GM18909 (cell line): ENCODE results near the gene SYT10.
"Not testable (repeated sequence)": the region's sequence is repeated elsewhere in the genome, so short reads cannot be mapped to it uniquely, and the experiment has no call there.

Experiments used
- ATAC-seq: cut with Tn5 transposase; IDR thresholded peaks from one replicate; pipeline ENCODE4 v1.9.1; 2021; ENCODE audit warnings: mild to moderate bottlenecking; ENCODE audit not compliant: unreplicated experiment, poor library complexity

Gene SYT10

GRCh38 chr12:33370318-33370717 is 69.3 kb downstream of the SYT10 start:
- no peak for ATAC-seq

- ATAC-seq: no peak
Measured at GRCh38 chr12:33357181-33357580, 82.4 kb downstream of the SYT10 start.

DNA sequence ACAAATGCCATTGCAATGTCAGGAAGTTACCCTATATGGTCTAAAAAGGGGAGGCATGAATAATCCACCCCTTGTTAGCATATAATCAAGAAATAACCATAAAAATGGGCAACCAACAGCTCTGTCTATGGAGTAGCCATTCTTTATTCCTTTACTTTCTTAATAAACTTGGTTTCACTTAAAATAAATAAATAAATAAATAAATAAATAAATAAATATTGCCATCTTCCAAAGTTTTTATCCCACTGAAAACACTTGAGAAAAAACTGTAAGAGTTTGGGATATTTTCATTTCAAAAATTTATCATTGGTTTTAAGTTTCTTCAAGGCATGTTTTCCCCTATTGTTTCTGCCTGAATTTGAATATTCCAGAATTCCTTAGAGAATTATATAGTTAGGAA is 89.8 kb downstream of the SYT10 start:
- no peak for ATAC-seq

GRCh38 chr12:33331961-33332398 is 107.6 kb downstream of the SYT10 start:
- not testable (repeated sequence) for ATAC-seq

- no peak for ATAC-seq
Measured at GRCh38 chr12:33330940-33331339, 108.7 kb downstream of the SYT10 start.
